Esophagus (tissue), 2 donors: ENCODE measurements around the gene GNG7. TPM values are rescaled to one million over a fixed set of nuclear protein-coding genes. Genes with fewer than 3 reads are reported as not detected.
"Not testable (repeated sequence)": the region's sequence is repeated elsewhere in the genome, so short reads cannot be mapped to it uniquely, and the experiment has no call there.

Experiments
- H3K27ac ChIP-seq, 2 donors: one replicate each; pipeline ENCODE4 v1.5.1; 2013; ENCODE audit warnings: low read depth in 2 of 2, mild to moderate bottlenecking in 2 of 2, inconsistent platforms in 1 of 2, low read length in 1 of 2, moderate library complexity in 1 of 2
- H3K27me3 ChIP-seq, 2 donors: one replicate each; pipeline ENCODE4 v1.6.1; 2013; ENCODE audit warnings: low read length in 2 of 2, control low read depth in 1 of 2, mild to moderate bottlenecking in 1 of 2; ENCODE audit not compliant: insufficient read depth in 2 of 2, control insufficient read depth in 1 of 2
- H3K36me3 ChIP-seq, 2 donors: one replicate each; pipeline ENCODE4 v1.6.1; 2013; ENCODE audit warnings: low read length in 1 of 2; ENCODE audit not compliant: control insufficient read depth in 2 of 2, insufficient read depth in 2 of 2
- H3K4me1 ChIP-seq, 2 donors: one replicate each; pipeline ENCODE4 v1.6.1; 2013; ENCODE audit warnings: low read length in 1 of 2; ENCODE audit not compliant: control insufficient read depth in 2 of 2, insufficient read depth in 2 of 2
- H3K4me3 ChIP-seq, 2 donors: one replicate each; pipeline ENCODE4 v1.5.1; 2013; ENCODE audit warnings: low read length in 2 of 2, mild to moderate bottlenecking in 2 of 2, low read depth in 1 of 2, moderate library complexity in 1 of 2
- H3K9me3 ChIP-seq, 2 donors: one replicate each; pipeline ENCODE4 v1.6.1; 2013; ENCODE audit warnings: mild to moderate bottlenecking in 2 of 2, low read depth in 1 of 2, low read length in 1 of 2, moderate library complexity in 1 of 2; ENCODE audit not compliant: control insufficient read depth in 2 of 2, insufficient read depth in 1 of 2
- WGBS, 2 donors: extraction: QIAGEN DNeasy Blood & Tissue Kit; methylation state at CpG; one replicate each; pipeline ENCODE4 v1.1.7; 2013; 5-methylcytosine and 5-hydroxymethylcytosine counted together
- polyA plus RNA-seq, 2 donors: library from polyadenylated mRNA; stranded (reverse); fragments of 200-250 nt; gene quantifications; one replicate each; pipeline ENCODE4 v1.2.3, GENCODE V29; 2013
- donor health status: healthy with polysubstance abuse.
- donor health status: Bipolar disorder and iron deficiency.

The GNG7 gene
- polyA plus RNA-seq, 2 donors: 1.2 to 2.4 TPM

GRCh38 chr19:2528675-2529101 is 173.8 kb downstream of the GNG7 start:
- 51 to 59% methylated on average over 8 of the region's 8 CpGs for WGBS, 2 donors
- Histone ChIP-seq H3K27ac (peak overlapping the region; percentile 80 to 86), H3K36me3 (peaks cover 0 to 3% of the 10 kb centered on the region in 2 donors), H3K9me3 (peaks cover 0 to 4% of the 10 kb centered on the region in 2 donors), H3K27me3 (no peaks in the 10 kb centered on the region), H3K4me1 (peaks cover 0 to 11% of the 10 kb centered on the region in 2 donors), H3K4me3 (no peak overlapping the region)

- H3K27ac ChIP-seq: peak overlapping the region in 1 of 2 donors; percentile 66
- H3K9me3 ChIP-seq: peaks cover 0 to 4% of the 10 kb centered on the region in 2 donors
- no peaks in the 10 kb centered on the region for H3K27me3 ChIP-seq
- no peak overlapping the region for H3K4me3 ChIP-seq
- WGBS, 2 donors: 90 to 94% methylated on average over 4 of the region's 4 CpGs
- peaks cover 0 to 11% of the 10 kb centered on the region in 2 donors for H3K4me1 ChIP-seq
- H3K36me3 ChIP-seq: peaks cover 0 to 3% of the 10 kb centered on the region in 2 donors
These were observed 174.8 kb downstream of the GNG7 start for GRCh38 chr19:2527686-2528085.

- Histone ChIP-seq H3K4me3 (no peak overlapping the region), H3K27me3 (no peaks in the 10 kb centered on the region), H3K4me1 (peaks cover 0 to 11% of the 10 kb centered on the region in 2 donors), H3K9me3 (peaks cover 0 to 4% of the 10 kb centered on the region in 2 donors), H3K36me3 (peaks cover 0 to 3% of the 10 kb centered on the region in 2 donors), H3K27ac (no peak overlapping the region)
- 87 to 88% methylated on average over 14 of the region's 14 CpGs for WGBS, 2 donors
These were observed 175.3 kb downstream of the GNG7 start for GRCh38 chr19:2527171-2527570.

- Histone ChIP-seq H3K4me1 (peaks cover 0 to 11% of the 10 kb centered on the region in 2 donors), H3K27me3 (no peaks in the 10 kb centered on the region), H3K9me3 (peaks cover 0 to 4% of the 10 kb centered on the region in 2 donors), H3K27ac (peak overlapping the region; percentile 80 to 82), H3K36me3 (peaks cover 0 to 3% of the 10 kb centered on the region in 2 donors), H3K4me3 (peak overlapping the region; percentile 35 to 40)
- 44 to 54% methylated on average over 43 to 45 of the region's 45 CpGs for WGBS, 2 donors
These were observed 177.4 kb downstream of the GNG7 start for GRCh38 chr19:2524840-2525723.

GRCh38 chr19:2524361-2524839 is 178.1 kb downstream of the GNG7 start:
- H3K36me3 ChIP-seq: peaks cover 0 to 3% of the 10 kb centered on the region in 2 donors
- WGBS, 2 donors: 88 to 89% methylated on average over 16 of the region's 16 CpGs
- H3K27ac ChIP-seq: peak overlapping the region in 1 of 2 donors; percentile 45
- peaks cover 0 to 4% of the 10 kb centered on the region in 2 donors for H3K9me3 ChIP-seq
- peaks cover 0 to 9% of the 10 kb centered on the region in 2 donors for H3K4me1 ChIP-seq
- no peaks in the 10 kb centered on the region for H3K27me3 ChIP-seq
- no peak overlapping the region for H3K4me3 ChIP-seq

- Histone ChIP-seq H3K27me3 (no peaks in the 10 kb centered on the region), H3K36me3 (peaks cover 0 to 3% of the 10 kb centered on the region in 2 donors), H3K9me3 (peaks cover 0 to 4% of the 10 kb centered on the region in 2 donors), H3K27ac (peak overlapping the region in 1 of 2 donors; percentile 64), H3K4me3 (no peak overlapping the region), H3K4me1 (peaks cover 0 to 9% of the 10 kb centered on the region in 2 donors)
- WGBS, 2 donors: 73 to 76% methylated on average over 20 of the region's 20 CpGs
These were observed 178.7 kb downstream of the GNG7 start for GRCh38 chr19:2523630-2524311.

- Histone ChIP-seq H3K4me1 (peaks cover 0 to 8% of the 10 kb centered on the region in 2 donors), H3K4me3 (no peak overlapping the region), H3K27ac (no peak overlapping the region), H3K36me3 (peaks cover 0 to 3% of the 10 kb centered on the region in 2 donors), H3K9me3 (peaks cover 0 to 3% of the 10 kb centered on the region in 2 donors), H3K27me3 (no peaks in the 10 kb centered on the region)
- WGBS, 2 donors: 87 to 88% methylated on average over 6 of the region's 6 CpGs
These were observed 183.0 kb downstream of the GNG7 start for GRCh38 chr19:2519482-2519881.

GRCh38 chr19:2518856-2519255 is 183.6 kb downstream of the GNG7 start:
- H3K9me3 ChIP-seq, H3K27me3 ChIP-seq, H3K4me3 ChIP-seq, H3K36me3 ChIP-seq, H3K27ac ChIP-seq, H3K4me1 ChIP-seq: not testable (repeated sequence)
- WGBS, 2 donors: 75 to 87% methylated on average over 8 to 11 of the region's 11 CpGs

GRCh38 chr19:2517881-2518601 is 184.5 kb downstream of the GNG7 start:
- peaks cover 2 to 3% of the 10 kb centered on the region in 2 donors for H3K4me1 ChIP-seq
- no peaks in the 10 kb centered on the region for H3K36me3 ChIP-seq
- H3K9me3 ChIP-seq: no peaks in the 10 kb centered on the region
- H3K27ac ChIP-seq: no peak overlapping the region
- 63 to 68% methylated on average over 34 to 35 of the region's 35 CpGs for WGBS, 2 donors
- H3K27me3 ChIP-seq: no peaks in the 10 kb centered on the region
- no peak overlapping the region for H3K4me3 ChIP-seq
